Caco-2 (cell line): ENCODE results near the gene ASGR2. TPM values are rescaled to one million over a fixed set of nuclear protein-coding genes. Genes with fewer than 3 reads are reported as not detected.

ENCODE experiments used
- BruUV-seq: library from RNA; stranded (reverse); fragments of 400-500 nt; replicated peaks from 2 replicates; lab custom pipeline; 2021; lab: Mats Ljungman, UMichigan
- CTCF ChIA-PET: fragments of 300-600 bp; sonication (Branson Sonifier 250); formaldehyde crosslinking; loops from one replicate; lab custom pipeline; 2022; ENCODE audit warnings: antibody characterized with exemption; lab: Charles Lee
- POLR2A ChIA-PET: fragments of 300-600 bp; sonication (Branson Sonifier 250); formaldehyde crosslinking; loops from one replicate; lab custom pipeline; 2022; ENCODE audit warnings: antibody characterized with exemption; lab: Charles Lee
- DNase-seq, 2 experiments: peaks; one replicate each; pipeline versions ENCODE4 v3.0.0 to v3.0.0-alpha.2; 2020 to 2022
- H3K27me3 ChIP-seq: replicated peaks from 2 replicates; pipeline ENCODE4 v1.6.0; 2011; ENCODE audit warnings: low read length; ENCODE audit not compliant: control insufficient read depth, insufficient read depth
- H3K36me3 ChIP-seq: 2 replicates; pipeline ENCODE4 v1.5.1; 2011; ENCODE audit warnings: low read length; ENCODE audit not compliant: control insufficient read depth, insufficient read depth
- H3K4me1 ChIP-seq: fragments of 250-450 bp; sonication (Bioruptor Pico); 2 replicates; pipeline ENCODE4 v1.5.1; 2020; ENCODE audit warnings: mild to moderate bottlenecking
- H3K4me3 ChIP-seq: 2 replicates; pipeline ENCODE4 v1.5.1; 2011; ENCODE audit warnings: low read depth, mild to moderate bottlenecking, control low read depth, low read length
- H3K9me3 ChIP-seq: fragments of 250-450 bp; sonication (Bioruptor Pico); 2 replicates; pipeline ENCODE4 v1.5.1; 2020; ENCODE audit warnings: mild to moderate bottlenecking, moderate library complexity
- H3K27ac Mint-ChIP-seq: one replicate; pipeline ENCODE4 v1.8.0; 2022; ENCODE audit warnings: mixed read lengths; ENCODE audit not compliant: unreplicated experiment
- H3K27me3 Mint-ChIP-seq: one replicate; pipeline ENCODE4 v1.8.0; 2022; ENCODE audit warnings: mixed read lengths; ENCODE audit not compliant: insufficient read depth, unreplicated experiment
- H3K36me3 Mint-ChIP-seq: one replicate; pipeline ENCODE4 v1.8.0; 2022; ENCODE audit warnings: mild to moderate bottlenecking, mixed read lengths; ENCODE audit not compliant: insufficient read depth, unreplicated experiment
- H3K4me1 Mint-ChIP-seq: one replicate; pipeline ENCODE4 v1.8.0; 2022; ENCODE audit warnings: low read depth, mixed read lengths; ENCODE audit not compliant: unreplicated experiment
- H3K4me3 Mint-ChIP-seq: one replicate; pipeline ENCODE4 v1.8.0; 2022; ENCODE audit warnings: mild to moderate bottlenecking, moderate library complexity, mixed read lengths; ENCODE audit not compliant: unreplicated experiment
- H3K9me3 Mint-ChIP-seq: one replicate; pipeline ENCODE4 v1.8.0; 2022; ENCODE audit warnings: mixed read lengths; ENCODE audit not compliant: unreplicated experiment
- CTCF ChIP-seq, 2 experiments: fragments of 200-600 bp in 1 of 2; IDR thresholded peaks; 1 replicate in 1 of 2; 2 replicates in 1 of 2; pipeline versions ENCODE4 v1.5.1 to v1.8.0; 2011 to 2022; ENCODE audit warnings: antibody characterized with exemption in 1 of 2, control low read depth in 1 of 2, inconsistent platforms in 1 of 2, low read depth in 1 of 2, low read length in 1 of 2, mild to moderate bottlenecking in 1 of 2, moderate library complexity in 1 of 2; ENCODE audit not compliant: insufficient read depth in 1 of 2, severe bottlenecking in 1 of 2, unreplicated experiment in 1 of 2
- intact Hi-C: fragments of 100-400 bp; cut with micrococcal nuclease; formaldehyde crosslinking; loops from one replicate; pipeline ENCODE4 v1.10.0; 2022; ENCODE audit not compliant: unreplicated experiment
- total RNA-seq: library from RNA; stranded (reverse); gene quantifications from 2 replicates; pipeline ENCODE4 v1.2.3, GENCODE V29; 2022

Gene ASGR2
- total RNA-seq, 1 experiment from 2014 or later: 12.8 TPM

GRCh38 chr17:7113273-7114071 lies 1.1 kb downstream of the ASGR2 start:
- H3K27ac Mint-ChIP-seq: no peak overlapping the region
- ChIA-PET POLR2A (no interaction called here), CTCF (interaction anchor here (0.6 kb wide), 1 partner anchor 447 kb away, joined by 3 read pairs; no protein-coding TSS in a partner anchor)
- no peaks in the 10 kb centered on the region for H3K36me3 ChIP-seq
- no peaks in the 10 kb centered on the region for H3K9me3 ChIP-seq
- BruUV-seq: no TSS peak
- H3K27me3 Mint-ChIP-seq: no peaks in the 10 kb centered on the region
- intact Hi-C loops: no loop called here
- DNase-seq: no peak
- peaks cover 21% of the 10 kb centered on the region for H3K4me1 ChIP-seq
- H3K9me3 Mint-ChIP-seq: no peaks in the 10 kb centered on the region
- H3K4me3 ChIP-seq: peak overlapping the region; percentile 28
- H3K27me3 ChIP-seq: no peaks in the 10 kb centered on the region
- no peak overlapping the region for H3K4me3 Mint-ChIP-seq
- peaks cover 17% of the 10 kb centered on the region for H3K4me1 Mint-ChIP-seq
- no peak for TF ChIP-seq CTCF (IDR thresholded peaks at IDR 0.05; ENCODE audit: insufficient read depth in 1 of 2, low read depth in 1 of 2, low read length in 1 of 2, severe bottlenecking in 1 of 2, unreplicated experiment in 1 of 2)
- H3K36me3 Mint-ChIP-seq: no peaks in the 10 kb centered on the region

GRCh38 chr17:7112510-7113108 lies 2.0 kb downstream of the ASGR2 start:
- Mint-ChIP-seq H3K27ac (no peak overlapping the region), H3K4me3 (no peak overlapping the region), H3K27me3 (no peaks in the 10 kb centered on the region), H3K36me3 (no peaks in the 10 kb centered on the region), H3K4me1 (peaks cover 17% of the 10 kb centered on the region), H3K9me3 (no peaks in the 10 kb centered on the region)
- no peak for DNase-seq
- Histone ChIP-seq H3K4me1 (peaks cover 21% of the 10 kb centered on the region), H3K36me3 (no peaks in the 10 kb centered on the region; the same call in 1 of the 2 replicates), H3K9me3 (no peaks in the 10 kb centered on the region), H3K4me3 (no peak overlapping the region), H3K27me3 (no peaks in the 10 kb centered on the region)
- POLR2A ChIA-PET: no interaction called here
- TF ChIP-seq CTCF (IDR thresholded peaks at IDR 0.05; ENCODE audit: insufficient read depth in 1 of 2, low read depth in 1 of 2, low read length in 1 of 2, severe bottlenecking in 1 of 2, unreplicated experiment in 1 of 2): no peak
- BruUV-seq: no TSS peak
- CTCF ChIA-PET: no interaction called here
- intact Hi-C loops: no loop called here

GRCh38 chr17:7111784-7112509 lies 2.7 kb downstream of the ASGR2 start:
- Histone ChIP-seq H3K36me3 (no peaks in the 10 kb centered on the region; the same call in 1 of the 2 replicates), H3K27me3 (no peaks in the 10 kb centered on the region), H3K9me3 (no peaks in the 10 kb centered on the region), H3K4me1 (peaks cover 21% of the 10 kb centered on the region), H3K4me3 (no peak overlapping the region)
- Mint-ChIP-seq H3K4me1 (peaks cover 17% of the 10 kb centered on the region), H3K9me3 (no peaks in the 10 kb centered on the region), H3K4me3 (no peak overlapping the region), H3K27me3 (no peaks in the 10 kb centered on the region), H3K27ac (no peak overlapping the region), H3K36me3 (no peaks in the 10 kb centered on the region)
- DNase-seq: no peak
- POLR2A ChIA-PET: no interaction called here
- intact Hi-C loops: no loop called here
- no TSS peak for BruUV-seq
- CTCF ChIA-PET: no interaction called here
- TF ChIP-seq CTCF (IDR thresholded peaks at IDR 0.05; ENCODE audit: insufficient read depth in 1 of 2, low read depth in 1 of 2, low read length in 1 of 2, severe bottlenecking in 1 of 2, unreplicated experiment in 1 of 2): no peak
